Progenitor cell of endocrine pancreas (in vitro differentiated cells): ENCODE data around the gene NAV2. TPM values are rescaled to one million over a fixed set of nuclear protein-coding genes. Genes with fewer than 3 reads are reported as not detected.

Source experiments
- DNase-seq: peaks from one replicate; pipeline ENCODE4 v3.0.0; 2021; ENCODE audit warnings: low spot score; ENCODE audit not compliant: unreplicated experiment
- H3K27ac Mint-ChIP-seq: 2 replicates; pipeline ENCODE4 v1.8.0; 2021; ENCODE audit warnings: mild to moderate bottlenecking, moderate library complexity, mixed read lengths
- H3K27me3 Mint-ChIP-seq: 2 replicates; pipeline ENCODE4 v1.8.0; 2021; ENCODE audit warnings: mixed read lengths
- H3K36me3 Mint-ChIP-seq: 2 replicates; pipeline ENCODE4 v1.8.0; 2022; ENCODE audit warnings: mixed read lengths; ENCODE audit not compliant: insufficient read depth
- H3K4me1 Mint-ChIP-seq: 2 replicates; pipeline ENCODE4 v1.8.0; 2021; ENCODE audit warnings: low read depth, mixed read lengths
- H3K4me3 Mint-ChIP-seq: 2 replicates; pipeline ENCODE4 v1.8.0; 2021; ENCODE audit warnings: low read depth, mild to moderate bottlenecking, moderate library complexity, mixed read lengths
- H3K9me3 Mint-ChIP-seq: 2 replicates; pipeline ENCODE4 v1.8.0; 2021; ENCODE audit warnings: low read depth, mixed read lengths
- CTCF ChIP-seq: fragments of 200-600 bp; sonication (generic); IDR thresholded peaks from one replicate; pipeline ENCODE4 v1.5.0; 2021; ENCODE audit warnings: antibody characterized with exemption, mild to moderate bottlenecking; ENCODE audit not compliant: unreplicated experiment
- total RNA-seq: library from RNA; stranded (reverse); gene quantifications from 2 replicates; pipeline ENCODE4 v1.2.1, GENCODE V29; 2021

NAV2 gene
- total RNA-seq, 1 donor from 2014 or later, result 88.3 TPM

- Mint-ChIP-seq H3K27me3 (no peaks in the 10 kb centered on the region), H3K9me3 (no peaks in the 10 kb centered on the region), H3K36me3 (peaks cover 3% of the 10 kb centered on the region), H3K4me3 (no peak overlapping the region), H3K4me1 (peaks cover 3% of the 10 kb centered on the region), H3K27ac (no peak overlapping the region)
- DNase-seq, result no peak
- no peak for TF ChIP-seq CTCF
These were observed 226.8 kb downstream of the NAV2 start for GRCh38 chr11:19939415-19939929.

GRCh38 chr11:19940831-19941230 is 228.2 kb downstream of the NAV2 start:
- Mint-ChIP-seq H3K9me3 (no peaks in the 10 kb centered on the region), H3K27ac (no peak overlapping the region)

GRCh38 chr11:19946681-19947080 is 234.0 kb downstream of the NAV2 start:
- no peak overlapping the region for H3K4me3 Mint-ChIP-seq

More at GRCh38 chr11:19940831-19941230, 228.2 kb downstream of the NAV2 start:
- H3K4me1 Mint-ChIP-seq, result peaks cover 1% of the 10 kb centered on the region
- H3K27me3 Mint-ChIP-seq, result no peaks in the 10 kb centered on the region
- no peak overlapping the region for H3K4me3 Mint-ChIP-seq
- no peak for DNase-seq
- H3K36me3 Mint-ChIP-seq, result peaks cover 1% of the 10 kb centered on the region
- TF ChIP-seq CTCF, result no peak

GRCh38 chr11:19947537-19948114 is 235.0 kb downstream of the NAV2 start:
- peaks cover 3% of the 10 kb centered on the region for H3K36me3 Mint-ChIP-seq
- no peaks in the 10 kb centered on the region for H3K9me3 Mint-ChIP-seq
- TF ChIP-seq CTCF, result no peak
- H3K27ac Mint-ChIP-seq, result no peak overlapping the region
- H3K27me3 Mint-ChIP-seq, result no peaks in the 10 kb centered on the region
- no peak for DNase-seq
- peaks cover 11% of the 10 kb centered on the region for H3K4me1 Mint-ChIP-seq
- H3K4me3 Mint-ChIP-seq, result no peak overlapping the region

More at GRCh38 chr11:19946681-19947080, 234.0 kb downstream of the NAV2 start:
- Mint-ChIP-seq H3K36me3 (peaks cover 3% of the 10 kb centered on the region), H3K9me3 (no peaks in the 10 kb centered on the region), H3K4me1 (peaks cover 3% of the 10 kb centered on the region), H3K27ac (no peak overlapping the region), H3K27me3 (no peaks in the 10 kb centered on the region)
- TF ChIP-seq CTCF, result no peak
- DNase-seq, result no peak

- H3K27ac Mint-ChIP-seq, result no peak overlapping the region
- TF ChIP-seq CTCF, result no peak
These were observed 237.0 kb downstream of the NAV2 start for GRCh38 chr11:19949606-19950005.

More at GRCh38 chr11:19949606-19950005, 237.0 kb downstream of the NAV2 start:
- peaks cover 25% of the 10 kb centered on the region for H3K4me1 Mint-ChIP-seq
- DNase-seq, result no peak
- no peaks in the 10 kb centered on the region for H3K9me3 Mint-ChIP-seq
- H3K27me3 Mint-ChIP-seq, result no peaks in the 10 kb centered on the region
- peaks cover 1% of the 10 kb centered on the region for H3K36me3 Mint-ChIP-seq
- H3K4me3 Mint-ChIP-seq, result no peak overlapping the region
